GM12865 (cell line): ENCODE measurements around the gene DNAH8.

Source experiments
- DNase-seq: peaks from one replicate; pipeline ENCODE4 v3.0.0; 2010; ENCODE audit warnings: low read depth
- H3K4me3 ChIP-seq: 2 replicates; pipeline ENCODE4 v1.5.1; 2011; ENCODE audit warnings: mild to moderate bottlenecking, low read depth, low read length, control low read depth
- TF ChIP-seq, protein P1 (sequence below): IDR thresholded peaks from 2 replicates; pipeline ENCODE4 v1.5.1; 2011; ENCODE audit warnings: low read length, control low read depth, low read depth, inconsistent platforms; ENCODE audit not compliant: insufficient read depth; ENCODE audit errors: missing control alignments

Gene DNAH8

DNA sequence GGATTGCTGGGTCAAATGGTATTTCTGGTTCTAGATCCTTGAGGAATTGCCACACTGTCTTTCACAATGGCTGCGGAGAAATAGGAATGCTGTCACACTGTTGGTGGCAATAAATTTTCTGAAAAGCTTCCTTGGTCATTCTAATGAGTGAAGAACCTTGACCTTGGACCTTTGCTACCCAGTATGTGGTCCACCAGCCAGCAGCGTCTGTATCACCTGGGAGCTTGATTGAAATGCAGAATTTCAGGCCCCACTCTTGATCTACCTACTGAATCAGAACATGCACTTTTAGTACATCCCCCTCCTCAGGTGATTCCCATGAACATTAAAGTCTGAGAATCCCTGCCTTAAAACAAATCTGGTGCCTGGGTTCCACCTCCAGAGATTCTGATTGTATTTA lies 305.9 kb downstream of the DNAH8 start:
- no peak for DNase-seq
- TF ChIP-seq, protein P1, sequence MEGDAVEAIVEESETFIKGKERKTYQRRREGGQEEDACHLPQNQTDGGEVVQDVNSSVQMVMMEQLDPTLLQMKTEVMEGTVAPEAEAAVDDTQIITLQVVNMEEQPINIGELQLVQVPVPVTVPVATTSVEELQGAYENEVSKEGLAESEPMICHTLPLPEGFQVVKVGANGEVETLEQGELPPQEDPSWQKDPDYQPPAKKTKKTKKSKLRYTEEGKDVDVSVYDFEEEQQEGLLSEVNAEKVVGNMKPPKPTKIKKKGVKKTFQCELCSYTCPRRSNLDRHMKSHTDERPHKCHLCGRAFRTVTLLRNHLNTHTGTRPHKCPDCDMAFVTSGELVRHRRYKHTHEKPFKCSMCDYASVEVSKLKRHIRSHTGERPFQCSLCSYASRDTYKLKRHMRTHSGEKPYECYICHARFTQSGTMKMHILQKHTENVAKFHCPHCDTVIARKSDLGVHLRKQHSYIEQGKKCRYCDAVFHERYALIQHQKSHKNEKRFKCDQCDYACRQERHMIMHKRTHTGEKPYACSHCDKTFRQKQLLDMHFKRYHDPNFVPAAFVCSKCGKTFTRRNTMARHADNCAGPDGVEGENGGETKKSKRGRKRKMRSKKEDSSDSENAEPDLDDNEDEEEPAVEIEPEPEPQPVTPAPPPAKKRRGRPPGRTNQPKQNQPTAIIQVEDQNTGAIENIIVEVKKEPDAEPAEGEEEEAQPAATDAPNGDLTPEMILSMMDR, result no peak
- no peak overlapping the region for H3K4me3 ChIP-seq

DNA sequence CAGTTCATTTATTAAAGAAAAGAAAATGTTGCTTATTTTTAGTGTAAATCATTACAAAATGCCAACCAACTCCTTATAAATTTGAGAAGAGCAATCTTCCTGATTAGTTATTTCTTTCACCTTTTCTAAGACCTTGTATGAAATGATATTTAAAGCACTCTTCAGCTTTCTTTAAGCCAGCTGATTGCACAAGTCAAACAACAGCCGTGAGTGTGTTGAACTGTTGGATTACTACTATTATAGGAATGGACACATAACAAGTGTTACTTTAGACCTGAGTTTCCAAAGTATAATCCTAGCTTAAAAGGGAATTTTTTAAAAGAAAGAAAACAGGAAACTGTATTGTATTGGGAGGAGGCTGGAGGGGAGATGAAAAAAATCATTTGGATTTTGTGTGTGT lies 306.7 kb downstream of the DNAH8 start:
- TF ChIP-seq, protein P1, result no peak
- DNase-seq, result no peak
- H3K4me3 ChIP-seq, result no peak overlapping the region

DNA sequence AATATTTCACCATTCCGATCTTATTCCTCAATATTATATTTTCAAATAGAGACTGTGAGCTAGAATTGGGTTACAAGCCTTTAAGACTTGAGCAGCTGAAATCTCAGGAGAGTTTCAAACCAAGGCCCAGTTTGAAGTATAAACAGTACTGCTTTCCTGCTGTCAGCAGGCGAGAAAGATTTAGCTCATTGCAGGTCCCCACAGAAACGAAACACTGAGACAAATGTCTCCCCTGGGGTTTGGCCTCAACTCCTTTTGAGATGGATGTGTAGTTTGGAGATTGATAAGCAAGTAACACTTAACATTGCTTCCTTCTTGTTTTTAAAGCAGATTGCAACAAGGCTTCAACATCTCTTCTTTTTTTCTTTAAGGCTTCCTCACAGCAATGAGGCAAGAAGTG lies 311.1 kb downstream of the DNAH8 start:
- H3K4me3 ChIP-seq, result no peak overlapping the region
- TF ChIP-seq, protein P1, result no peak
- peak; percentile 29 for DNase-seq

DNA sequence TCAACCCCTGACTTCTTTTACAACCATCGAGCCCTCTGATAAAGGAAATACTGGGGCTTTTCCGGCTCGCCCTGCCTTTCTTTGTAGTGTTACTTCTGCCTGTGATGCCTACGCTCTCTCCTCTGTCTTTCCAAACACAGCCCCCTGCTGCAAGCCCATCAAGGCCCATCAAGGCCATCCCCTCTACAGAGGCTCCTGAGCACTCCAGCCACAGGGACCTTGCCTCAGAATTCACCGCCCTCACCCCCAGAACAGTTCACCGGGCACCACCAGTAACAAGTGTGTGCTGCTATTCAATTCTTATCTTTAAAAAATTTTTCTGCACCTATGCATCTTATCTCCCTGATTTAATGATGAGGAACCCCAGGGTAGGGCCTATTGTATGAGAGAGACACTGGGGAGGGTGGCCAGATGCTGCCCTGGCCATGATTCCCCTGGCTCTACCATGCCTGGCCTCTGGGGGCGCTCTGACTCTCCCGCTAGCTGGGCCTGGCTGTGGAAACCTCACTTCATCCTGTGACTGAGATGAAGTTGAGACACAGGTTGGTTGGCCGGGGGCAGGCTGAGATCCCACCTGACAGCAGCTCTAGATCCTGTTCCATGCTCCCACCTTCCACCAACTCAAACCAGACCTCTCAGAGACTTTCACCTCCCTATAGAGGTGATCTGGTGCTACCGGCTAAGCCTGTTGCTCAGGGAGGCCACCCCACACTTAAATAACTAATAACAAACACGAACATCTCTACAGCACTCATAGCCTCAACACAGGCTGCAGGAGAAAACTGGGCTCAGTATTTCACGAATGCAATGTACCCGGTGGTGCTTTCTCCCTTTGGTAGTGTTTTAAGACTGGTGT lies 314.3 kb downstream of the DNAH8 start:
- DNase-seq, result peak; percentile 36
- no peak overlapping the region for H3K4me3 ChIP-seq
- TF ChIP-seq, protein P1, result peak; percentile 93

DNA sequence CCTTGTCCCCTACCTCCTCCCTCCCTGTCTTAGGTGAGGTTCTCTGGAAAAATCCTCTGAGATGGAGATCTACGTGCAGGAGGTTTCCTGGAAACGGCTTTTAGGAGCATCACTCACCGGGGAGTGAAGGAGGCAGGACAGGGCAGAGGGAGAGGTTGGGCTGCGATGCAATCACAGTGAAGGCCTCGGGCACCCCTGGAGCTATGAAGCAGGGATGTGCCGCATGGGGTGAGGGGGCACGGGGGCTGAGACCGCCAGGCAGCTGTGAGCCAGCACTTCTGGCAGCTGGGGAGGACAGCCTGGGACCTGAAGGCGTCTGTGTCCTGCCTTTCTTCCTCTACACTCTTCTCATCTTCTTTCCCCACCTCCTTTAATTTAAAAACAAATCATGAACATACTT lies 320.6 kb downstream of the DNAH8 start:
- TF ChIP-seq, protein P1, result no peak
- DNase-seq, result no peak
- H3K4me3 ChIP-seq, result no peak overlapping the region

DNA sequence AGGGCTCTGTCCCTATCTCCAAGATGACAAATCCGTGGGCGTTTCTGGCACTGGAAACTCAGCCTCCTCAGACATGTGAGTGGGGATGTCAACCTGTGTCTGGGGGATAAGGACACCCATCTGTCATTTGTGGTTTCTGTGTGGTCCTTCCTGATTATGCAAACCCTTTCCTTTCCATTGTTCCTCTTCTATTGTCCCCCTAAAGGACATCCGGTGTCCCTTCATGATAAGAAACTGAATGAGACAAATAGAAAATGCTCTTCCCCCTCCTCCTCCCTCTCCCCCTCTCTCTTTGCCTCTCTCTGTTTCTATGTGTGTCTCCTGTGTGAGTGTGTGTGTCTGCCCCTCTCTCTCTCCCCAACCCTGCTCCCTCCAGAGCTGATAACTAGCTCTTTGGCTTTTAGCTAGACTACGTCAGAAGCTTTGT lies 322.0 kb downstream of the DNAH8 start:
- TF ChIP-seq, protein P1, result no peak
- DNase-seq, result no peak
- no peak overlapping the region for H3K4me3 ChIP-seq

DNA sequence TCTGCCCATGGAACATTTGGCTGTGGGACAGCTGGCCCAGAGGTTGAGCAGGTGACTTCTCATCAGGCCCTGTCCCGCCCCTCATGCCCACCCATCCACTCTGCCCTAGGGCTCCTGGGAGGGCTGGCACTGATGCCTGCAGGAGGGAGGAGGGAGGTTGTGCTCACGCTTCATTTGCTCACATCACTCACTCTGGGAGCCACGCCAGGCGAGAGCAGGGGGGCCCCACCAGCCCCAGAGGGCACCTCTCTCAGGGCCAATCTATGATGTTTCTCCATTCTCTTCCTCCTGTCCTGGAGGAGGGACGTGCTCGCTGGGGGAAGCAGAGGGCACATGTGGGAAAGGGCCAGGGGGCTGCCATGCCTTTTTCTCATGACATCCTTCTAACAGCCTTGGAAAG lies 322.6 kb downstream of the DNAH8 start:
- H3K4me3 ChIP-seq, result no peak overlapping the region
- DNase-seq, result no peak
- TF ChIP-seq, protein P1, result no peak
